C4-2B (cell line): ENCODE measurements around the gene ZBTB12.

Experiments
- ZFX ChIP-seq: fragments of 450-650 bp; IDR thresholded peaks from 2 replicates; pipeline ENCODE4 v1.6.1; 2017
- TF ChIP-seq, protein P1 (sequence below): fragments of 450-650 bp; conservative IDR thresholded peaks from 2 replicates; pipeline ENCODE4 v1.5.1; 2017; ENCODE audit warnings: mild to moderate bottlenecking

DNA sequence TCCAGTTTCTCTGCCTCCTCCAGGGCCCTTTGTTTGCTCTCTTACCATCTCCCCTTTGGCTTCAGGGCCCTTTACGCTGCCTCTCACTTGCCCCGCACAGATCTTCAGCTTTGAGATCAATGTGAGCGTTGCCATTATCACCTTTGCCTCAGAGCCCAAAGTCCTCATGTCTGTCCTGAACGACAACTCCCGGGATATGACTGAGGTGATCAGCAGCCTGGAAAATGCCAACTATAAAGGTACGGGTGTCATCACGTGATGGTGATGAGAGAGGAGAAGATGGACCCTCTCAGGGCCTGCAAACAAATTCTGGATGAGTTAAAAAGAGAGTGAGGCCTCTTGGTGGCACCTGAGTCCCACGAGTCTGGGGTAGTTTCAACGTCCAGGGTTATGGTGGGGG, 33.9 kb upstream of the ZBTB12 start:
- TF ChIP-seq, protein P1, sequence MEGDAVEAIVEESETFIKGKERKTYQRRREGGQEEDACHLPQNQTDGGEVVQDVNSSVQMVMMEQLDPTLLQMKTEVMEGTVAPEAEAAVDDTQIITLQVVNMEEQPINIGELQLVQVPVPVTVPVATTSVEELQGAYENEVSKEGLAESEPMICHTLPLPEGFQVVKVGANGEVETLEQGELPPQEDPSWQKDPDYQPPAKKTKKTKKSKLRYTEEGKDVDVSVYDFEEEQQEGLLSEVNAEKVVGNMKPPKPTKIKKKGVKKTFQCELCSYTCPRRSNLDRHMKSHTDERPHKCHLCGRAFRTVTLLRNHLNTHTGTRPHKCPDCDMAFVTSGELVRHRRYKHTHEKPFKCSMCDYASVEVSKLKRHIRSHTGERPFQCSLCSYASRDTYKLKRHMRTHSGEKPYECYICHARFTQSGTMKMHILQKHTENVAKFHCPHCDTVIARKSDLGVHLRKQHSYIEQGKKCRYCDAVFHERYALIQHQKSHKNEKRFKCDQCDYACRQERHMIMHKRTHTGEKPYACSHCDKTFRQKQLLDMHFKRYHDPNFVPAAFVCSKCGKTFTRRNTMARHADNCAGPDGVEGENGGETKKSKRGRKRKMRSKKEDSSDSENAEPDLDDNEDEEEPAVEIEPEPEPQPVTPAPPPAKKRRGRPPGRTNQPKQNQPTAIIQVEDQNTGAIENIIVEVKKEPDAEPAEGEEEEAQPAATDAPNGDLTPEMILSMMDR, result no peak
- no peak for TF ChIP-seq ZFX
